GM19455 (cell line): ENCODE results near the gene IGSF9.

Experiments
- ATAC-seq: cut with Tn5 transposase; IDR thresholded peaks from one replicate; pipeline ENCODE4 v1.9.1; 2021; ENCODE audit not compliant: unreplicated experiment

The IGSF9 gene

GRCh38 chr1:159877695-159878444, 67.5 kb downstream of the IGSF9 start:
- ATAC-seq, result no peak
